ENCODE data around the gene RFX5.

RFX5 gene

GRCh38 chr1:151367658-151368392, 20.8 kb upstream of the RFX5 start:
- Histone ChIP-seq H3K4me1 (ENCODE audit: control insufficient read depth, insufficient read depth, low read length) (peaks cover 12% of the 10 kb centered on the region), H3K36me3 (ENCODE audit: control insufficient read depth in 2 of 2, insufficient read depth in 1 of 2, low read length in 2 of 2) (peaks cover 0 to 61% of the 10 kb centered on the region in 2 experiments; a peak in 2 of 3 replicates), H3K4me3 (ENCODE audit: low read depth, low read length) (no peak overlapping the region), H3K9me3 (ENCODE audit: control insufficient read depth, insufficient read depth, low read depth, low read length) (no peaks in the 10 kb centered on the region), H3K27ac (ENCODE audit: extremely low read depth, low read depth, low read length) (no peak overlapping the region)
- CTCF ChIA-PET: interaction anchor here (0.6 to 2.4 kb wide), 2 partner anchors 27 to 33 kb away, joined by 3 to 8 read pairs; no protein-coding TSS in a partner anchor
- 0 out of 2 replicates have a peak, but pooled peaks have one; percentile 17 for TF ChIP-seq ZFHX2 (tag by site-specific recombination; conservative IDR thresholded peaks at IDR 0.05)
- TF ChIP-seq ZFP3 (tag by site-specific recombination; IDR thresholded peaks at IDR 0.05; ENCODE audit: low read depth): no peak
- TF ChIP-seq ZNF274 (IDR thresholded peaks at IDR 0.05; ENCODE audit: low read length): no peak
- TF ChIP-seq ZNF274 (tag by site-specific recombination; IDR thresholded peaks at IDR 0.05; ENCODE audit: borderline replicate concordance): no peak
- POLR2A ChIA-PET: interaction anchor here (0.6 to 0.8 kb wide), 2 partner anchors 17 to 49 kb away, joined by 3 to 4 read pairs; no protein-coding TSS in a partner anchor

- Histone ChIP-seq H3K4me3 (ENCODE audit: low read depth, low read length) (no peak overlapping the region), H3K36me3 (ENCODE audit: control insufficient read depth in 2 of 2, insufficient read depth in 1 of 2, low read length in 2 of 2) (peaks cover 0 to 61% of the 10 kb centered on the region in 2 experiments; a peak in 2 of 3 replicates), H3K4me1 (ENCODE audit: control insufficient read depth, insufficient read depth, low read length) (no peaks in the 10 kb centered on the region), H3K9me3 (ENCODE audit: control insufficient read depth, insufficient read depth, low read depth, low read length) (no peaks in the 10 kb centered on the region), H3K27ac (ENCODE audit: extremely low read depth, low read depth, low read length) (no peak overlapping the region)
- peak; percentile 80 for TF ChIP-seq ZNF341 (tag by site-specific recombination; IDR thresholded peaks at IDR 0.05; ENCODE audit: low read depth)
- no peak for TF ChIP-seq ZNF366 (tag by site-specific recombination; conservative IDR thresholded peaks at IDR 0.05)
- ChIA-PET CTCF (interaction anchor here (1.4 kb wide), 2 partner anchors 12 to 24 kb away, joined by 3 to 4 read pairs; no protein-coding TSS in a partner anchor), POLR2A (interaction anchor here (0.6 kb wide), 1 partner anchor 25 kb away, joined by 4 read pairs; no protein-coding TSS in a partner anchor)
These were observed 17.9 kb upstream of the RFX5 start for GRCh38 chr1:151364996-151365395.

- no peak overlapping the region for H3K27ac ChIP-seq (ENCODE audit: extremely low read depth, low read depth, low read length)
- POLR2A ChIA-PET: no interaction called here
- no peaks in the 10 kb centered on the region for H3K9me3 ChIP-seq (ENCODE audit: control insufficient read depth, insufficient read depth, low read depth, low read length)
- H3K4me3 ChIP-seq (ENCODE audit: low read depth, low read length): no peak overlapping the region
- H3K36me3 ChIP-seq (ENCODE audit: control insufficient read depth in 2 of 2, insufficient read depth in 1 of 2, low read length in 2 of 2): peaks cover 0 to 38% of the 10 kb centered on the region in 2 experiments; a peak in 2 of 3 replicates
- no peaks in the 10 kb centered on the region for H3K4me1 ChIP-seq (ENCODE audit: control insufficient read depth, insufficient read depth, low read length)
- peak; percentile 89 for TF ChIP-seq SETDB1 (IDR thresholded peaks at IDR 0.05; ENCODE audit: insufficient read length, low read length)
- TF ChIP-seq ZNF530 (tag by site-specific recombination; IDR thresholded peaks at IDR 0.05; ENCODE audit: low read depth): no peak
- TF ChIP-seq ZNF394 (tag by site-specific recombination; IDR thresholded peaks at IDR 0.05; ENCODE audit: borderline replicate concordance): peak; percentile 73
- no peak for TF ChIP-seq ZNF664 (tag by site-specific recombination; IDR thresholded peaks at IDR 0.05)
- TF ChIP-seq ZNF76 (tag by site-specific recombination; IDR thresholded peaks at IDR 0.05; ENCODE audit: borderline replicate concordance, low read depth): no peak
- no peak for TF ChIP-seq ZNF37A (tag by site-specific recombination; IDR thresholded peaks at IDR 0.05)
- TF ChIP-seq TRIM28 (IDR thresholded peaks at IDR 0.05; ENCODE audit: borderline replicate concordance, low read length): peak; percentile 95; the same call in 1 of the 2 replicates
- TF ChIP-seq ZNF133 (tag by site-specific recombination; IDR thresholded peaks at IDR 0.05): no peak
- no peak for TF ChIP-seq CTCF (tag by site-specific recombination; IDR thresholded peaks at IDR 0.05)
- peak; percentile 100 for TF ChIP-seq ZNF585B (tag by site-specific recombination; IDR thresholded peaks at IDR 0.05)
- no peak for TF ChIP-seq SP3 (tag by site-specific recombination; IDR thresholded peaks at IDR 0.05)
- TF ChIP-seq ZBTB11 (tag by site-specific recombination; conservative IDR thresholded peaks at IDR 0.05; ENCODE audit: low read depth): no peak
- TF ChIP-seq REST (tag by site-specific recombination; IDR thresholded peaks at IDR 0.05): no peak
- CTCF ChIA-PET: no interaction called here
These were observed 15.5 kb upstream of the RFX5 start for GRCh38 chr1:151362308-151363155.
